HG03135 (cell line): ENCODE data around the gene UBASH3B.
"Not testable (repeated sequence)": the region's sequence is repeated elsewhere in the genome, so short reads cannot be mapped to it uniquely, and the experiment has no call there.

ENCODE experiments used
- ATAC-seq: cut with Tn5 transposase; IDR thresholded peaks from one replicate; pipeline ENCODE4 v1.9.1; 2021; ENCODE audit warnings: mild to moderate bottlenecking, moderate library complexity; ENCODE audit not compliant: unreplicated experiment

Gene UBASH3B, protein sequence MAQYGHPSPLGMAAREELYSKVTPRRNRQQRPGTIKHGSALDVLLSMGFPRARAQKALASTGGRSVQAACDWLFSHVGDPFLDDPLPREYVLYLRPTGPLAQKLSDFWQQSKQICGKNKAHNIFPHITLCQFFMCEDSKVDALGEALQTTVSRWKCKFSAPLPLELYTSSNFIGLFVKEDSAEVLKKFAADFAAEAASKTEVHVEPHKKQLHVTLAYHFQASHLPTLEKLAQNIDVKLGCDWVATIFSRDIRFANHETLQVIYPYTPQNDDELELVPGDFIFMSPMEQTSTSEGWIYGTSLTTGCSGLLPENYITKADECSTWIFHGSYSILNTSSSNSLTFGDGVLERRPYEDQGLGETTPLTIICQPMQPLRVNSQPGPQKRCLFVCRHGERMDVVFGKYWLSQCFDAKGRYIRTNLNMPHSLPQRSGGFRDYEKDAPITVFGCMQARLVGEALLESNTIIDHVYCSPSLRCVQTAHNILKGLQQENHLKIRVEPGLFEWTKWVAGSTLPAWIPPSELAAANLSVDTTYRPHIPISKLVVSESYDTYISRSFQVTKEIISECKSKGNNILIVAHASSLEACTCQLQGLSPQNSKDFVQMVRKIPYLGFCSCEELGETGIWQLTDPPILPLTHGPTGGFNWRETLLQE

GRCh38 chr11:122655527-122656072, at the start of gene UBASH3B:
Gene UBASH3B, plus strand, starts transcription at chr11:122655722. Its CDS starts 328 bp downstream, at chr11:122656050.
- ATAC-seq, result peak; percentile 78

- not testable (repeated sequence) for ATAC-seq
These were observed 48.4 kb upstream of the UBASH3B start for GRCh38 chr11:122607162-122607561.

GRCh38 chr11:122612123-122612824, 43.2 kb upstream of the UBASH3B start:
- ATAC-seq, result no peak

- no peak for ATAC-seq
These were observed 38.8 kb upstream of the UBASH3B start for GRCh38 chr11:122616718-122617117.

DNA sequence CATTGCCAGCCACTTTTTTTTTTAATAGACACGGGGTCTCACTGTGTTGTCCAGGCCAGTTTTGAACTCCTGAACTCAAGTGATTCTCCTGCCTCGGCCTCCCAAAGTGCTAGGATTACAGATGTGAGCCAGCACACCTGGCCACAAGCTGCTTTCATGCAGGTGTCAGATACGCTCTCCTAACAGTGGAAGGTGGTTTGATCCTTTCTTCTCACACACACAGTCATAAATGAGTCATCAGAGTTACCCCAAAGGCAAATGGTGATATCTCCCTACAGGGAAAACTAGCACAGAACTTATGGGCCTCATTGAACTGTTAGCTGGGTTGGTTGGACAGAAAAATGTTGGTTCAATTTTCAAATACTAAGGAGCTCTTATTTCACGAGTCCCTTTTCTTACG, 38.2 kb upstream of the UBASH3B start:
- ATAC-seq, result no peak

- ATAC-seq, result no peak
These were observed 37.6 kb upstream of the UBASH3B start for GRCh38 chr11:122617926-122618325.

GRCh38 chr11:122618927-122619326, 36.6 kb upstream of the UBASH3B start:
- ATAC-seq, result no peak

DNA sequence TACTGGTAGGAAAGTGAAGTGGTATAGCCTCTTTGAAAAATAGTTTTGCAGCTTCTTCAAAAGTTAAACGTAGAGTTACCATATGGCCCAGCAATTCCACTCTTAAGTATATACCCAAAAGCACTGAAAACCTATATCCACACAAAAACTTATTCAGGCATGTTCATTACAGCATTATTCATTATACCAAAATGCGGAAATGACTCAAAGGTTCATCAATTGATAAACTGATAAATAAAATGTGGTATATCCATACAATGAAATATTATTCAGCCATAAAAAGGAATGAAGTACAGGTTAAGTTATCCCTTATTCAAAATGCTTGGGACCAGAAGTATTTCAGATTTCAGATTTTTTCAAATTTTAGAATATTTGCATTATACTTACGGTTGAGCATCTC, 35.8 kb upstream of the UBASH3B start:
- no peak for ATAC-seq

- not testable (repeated sequence) for ATAC-seq
These were observed 30.0 kb upstream of the UBASH3B start for GRCh38 chr11:122625501-122625900.

DNA sequence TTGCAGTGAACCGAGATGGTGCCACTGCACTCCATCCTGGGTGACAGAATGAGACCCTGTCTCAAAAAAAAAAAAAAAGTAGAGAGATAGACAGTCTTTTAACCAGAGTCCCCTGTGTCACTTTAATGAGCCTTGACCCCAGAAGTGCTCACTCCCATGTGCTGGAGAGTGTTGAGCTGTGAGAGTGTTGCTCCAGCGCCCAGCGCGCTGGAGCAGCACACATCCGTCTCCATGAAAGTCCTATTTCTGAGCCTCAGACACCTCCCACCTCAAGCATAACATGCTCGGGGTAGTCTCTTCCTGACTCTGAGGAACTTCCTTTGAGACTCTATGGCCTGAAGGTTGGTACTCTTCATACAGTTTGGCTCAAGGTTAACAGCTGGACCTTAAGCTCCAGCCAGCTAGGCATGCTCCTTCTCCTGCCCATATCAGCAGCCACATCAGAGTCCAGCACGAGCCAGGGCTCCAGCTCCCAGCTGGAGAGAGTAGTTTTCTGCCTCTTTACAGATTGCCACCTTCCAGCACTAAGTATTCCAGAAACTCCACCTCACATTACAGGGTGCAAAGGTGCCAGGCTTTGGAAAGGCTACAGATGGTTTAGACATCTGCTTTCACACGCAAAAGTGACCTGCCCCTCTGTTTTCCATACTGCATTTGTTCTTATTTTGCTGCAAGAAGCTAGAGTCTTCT, 29.4 kb upstream of the UBASH3B start:
- ATAC-seq, result no peak

- ATAC-seq, result no peak
These were observed 27.8 kb upstream of the UBASH3B start for GRCh38 chr11:122627745-122628144.

DNA sequence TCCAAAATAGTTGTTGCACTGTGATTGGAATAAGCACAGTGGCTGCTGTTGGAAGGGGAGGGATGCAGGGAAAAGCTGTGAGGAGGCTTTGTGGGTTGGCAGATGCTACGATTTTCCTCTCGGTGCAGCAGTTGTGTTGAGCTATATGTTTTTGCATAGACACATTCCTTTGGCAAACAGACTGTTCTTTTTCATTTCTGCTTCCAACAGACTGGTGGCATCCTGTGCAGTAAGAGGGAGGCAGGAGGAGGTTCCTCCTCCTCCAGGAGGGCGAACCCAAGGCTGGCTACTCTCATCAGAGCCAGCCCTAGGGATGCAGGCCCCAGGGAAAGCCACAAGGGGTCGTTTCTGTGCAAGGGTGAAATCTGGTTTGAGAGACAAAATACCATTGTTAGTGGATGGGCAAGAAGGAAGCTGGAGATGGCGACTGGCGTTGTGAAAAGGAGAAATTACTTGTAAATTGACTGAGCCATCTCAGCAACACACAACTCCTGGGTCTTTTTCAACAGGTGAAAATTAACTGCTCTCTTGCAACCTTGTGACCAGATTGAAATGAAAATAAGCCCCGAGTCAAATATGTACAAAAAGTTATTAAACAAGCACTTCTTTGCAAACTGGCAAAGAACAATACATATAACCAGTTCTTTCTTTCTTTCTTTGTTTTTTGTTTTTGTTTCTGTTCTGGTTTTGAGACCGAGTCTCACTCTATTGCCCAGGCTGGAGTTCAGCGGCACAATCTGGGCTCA, 26.5 kb upstream of the UBASH3B start:
- peak; percentile 74 for ATAC-seq

- no peak for ATAC-seq
These were observed 23.2 kb upstream of the UBASH3B start for GRCh38 chr11:122632181-122632824.

GRCh38 chr11:122633219-122633829, 22.2 kb upstream of the UBASH3B start:
- ATAC-seq, result no peak

DNA sequence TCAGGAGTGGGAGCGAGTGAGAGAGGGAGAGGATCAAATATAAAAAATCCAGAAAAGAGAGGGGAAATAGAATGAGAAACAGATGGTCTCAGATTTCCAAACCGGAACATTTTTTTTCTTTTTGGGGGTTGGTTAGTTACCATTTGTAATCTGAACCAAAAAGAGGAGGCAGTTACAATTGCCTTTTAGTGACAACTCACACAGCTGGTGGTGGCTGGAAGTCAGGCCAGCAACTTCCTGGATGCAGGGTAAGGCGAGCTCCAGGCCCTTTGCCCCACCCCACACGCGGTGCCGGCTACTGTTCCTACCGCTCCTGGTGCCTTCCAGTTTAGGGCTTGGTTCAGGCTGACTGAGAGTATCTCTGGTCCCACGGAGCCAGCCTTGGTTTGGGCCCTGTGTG, 21.0 kb upstream of the UBASH3B start:
- ATAC-seq, result no peak

GRCh38 chr11:122637541-122637940, 18.0 kb upstream of the UBASH3B start:
- no peak for ATAC-seq

DNA sequence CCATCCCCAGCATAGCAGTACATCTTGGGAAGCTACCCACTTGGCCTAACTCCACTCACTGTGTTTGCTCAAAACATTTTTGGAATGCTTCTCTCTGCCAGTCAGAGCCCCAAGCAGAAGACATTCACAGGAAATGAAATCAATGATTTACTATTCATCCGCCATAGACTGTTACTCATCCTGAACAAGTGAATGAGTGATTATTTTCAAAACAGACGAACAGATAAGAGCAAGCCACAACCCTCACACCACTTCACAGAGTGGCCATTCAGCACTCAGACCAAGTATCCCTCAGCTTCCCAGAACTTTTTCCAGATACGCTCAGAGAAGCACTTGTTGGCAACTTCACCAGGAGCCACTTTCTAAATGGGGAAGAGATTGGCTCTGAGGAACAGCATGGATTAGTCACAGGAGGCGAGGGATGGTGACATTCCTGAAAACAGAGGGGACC, 13.0 kb upstream of the UBASH3B start:
- ATAC-seq, result no peak

- ATAC-seq, result no peak
These were observed 12.6 kb upstream of the UBASH3B start for GRCh38 chr11:122642971-122643370.

GRCh38 chr11:122645847-122646246, 9.7 kb upstream of the UBASH3B start:
- ATAC-seq, result no peak
